ENCODE results near the gene CLIP1. TPM values are rescaled to one million over a fixed set of nuclear protein-coding genes. Genes with fewer than 3 reads are reported as not detected.

CLIP1 gene
- total RNA-seq, 1 donor from 2014 or later = 110 TPM

GRCh38 chr12:122355706-122356105 lies 66.8 kb downstream of the CLIP1 start:
- no peak for DNase-seq (ENCODE audit: low spot score)

DNA sequence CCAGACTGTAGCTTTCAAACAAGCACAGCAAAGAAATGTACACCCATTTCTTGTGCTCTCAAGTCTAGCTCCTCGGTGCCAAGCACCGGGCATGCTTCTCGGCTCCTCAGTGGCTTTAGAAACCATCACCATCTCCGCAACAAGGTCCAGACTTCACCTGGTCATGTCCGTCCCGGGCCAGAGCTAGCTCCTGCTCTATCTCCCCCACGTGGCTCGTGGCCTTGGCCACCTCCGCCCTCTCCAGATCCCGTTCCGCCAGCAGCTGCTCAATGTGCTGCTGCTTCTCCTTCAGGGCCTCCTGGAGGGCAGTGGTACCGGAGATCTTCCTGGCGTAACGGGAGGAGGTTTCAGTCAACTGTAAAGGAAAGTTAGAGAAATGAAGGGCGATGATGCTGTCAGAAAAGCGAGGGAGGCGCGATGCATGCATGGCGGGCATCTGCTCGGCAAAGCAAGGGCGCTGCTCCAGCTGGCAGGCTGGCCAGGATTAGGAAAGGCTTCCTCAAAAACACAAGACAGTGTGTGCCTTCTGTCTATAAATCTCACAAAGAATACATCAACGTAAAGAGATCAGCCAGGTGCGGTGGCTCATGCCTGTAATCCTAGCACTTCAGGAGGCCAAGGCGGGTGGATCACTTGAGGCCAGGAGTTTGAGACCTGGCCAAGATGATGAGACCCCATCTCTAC lies 67.4 kb downstream of the CLIP1 start:
- DNase-seq (ENCODE audit: low spot score) = no peak

DNA sequence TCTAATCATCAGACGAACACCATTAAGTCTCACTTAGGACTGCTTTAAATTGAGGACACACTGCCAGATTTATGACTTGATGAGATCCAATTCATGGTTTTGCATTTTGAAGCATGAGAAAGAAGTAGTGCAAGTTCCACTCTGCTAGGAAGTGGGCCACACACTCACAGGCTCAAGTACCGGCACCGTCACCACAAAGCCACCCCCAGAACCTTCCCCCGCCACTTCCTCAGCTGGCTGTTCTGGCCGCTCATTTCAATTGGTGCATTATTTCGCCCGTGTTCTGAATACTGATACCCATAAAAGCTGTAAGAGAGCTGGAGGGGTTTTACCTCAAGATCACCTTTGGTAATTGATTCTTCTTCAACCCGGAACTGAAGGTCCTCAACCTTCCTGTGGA lies 70.1 kb downstream of the CLIP1 start:
- DNase-seq (ENCODE audit: low spot score) = no peak

DNA sequence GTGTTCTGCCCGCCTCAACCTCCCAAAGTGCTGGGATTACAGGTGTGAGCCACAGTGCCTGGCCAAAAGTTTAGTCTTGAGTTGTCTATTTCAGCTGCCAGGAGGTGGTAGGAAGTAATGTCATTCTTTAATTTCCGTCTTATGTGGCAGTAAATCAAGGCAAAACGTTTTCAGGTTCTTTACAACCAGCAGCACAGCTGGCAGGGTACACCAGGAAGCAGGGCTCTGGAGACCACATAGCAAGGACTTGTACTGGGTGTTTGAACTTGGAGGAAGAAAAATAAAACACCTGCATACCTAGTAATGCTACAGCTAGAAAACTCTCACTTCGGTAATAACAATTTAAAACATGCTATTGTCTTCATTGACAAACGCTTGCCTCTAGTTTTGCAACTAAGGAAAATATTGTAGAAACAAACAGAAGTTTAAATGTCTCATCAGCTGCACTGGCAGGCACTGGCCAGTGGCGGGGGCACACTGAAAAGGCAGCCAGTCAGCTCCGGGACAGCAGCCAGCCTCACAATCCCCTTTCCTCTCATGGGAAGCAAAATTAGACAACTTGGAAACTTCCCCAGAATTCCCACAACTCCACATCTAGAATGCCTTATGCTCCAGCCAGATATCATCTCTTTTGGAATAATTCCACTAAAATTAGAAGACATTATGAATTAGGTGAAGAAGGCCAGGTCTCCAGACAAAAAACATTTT lies 72.2 kb downstream of the CLIP1 start:
- no peak for DNase-seq (ENCODE audit: low spot score)

DNA sequence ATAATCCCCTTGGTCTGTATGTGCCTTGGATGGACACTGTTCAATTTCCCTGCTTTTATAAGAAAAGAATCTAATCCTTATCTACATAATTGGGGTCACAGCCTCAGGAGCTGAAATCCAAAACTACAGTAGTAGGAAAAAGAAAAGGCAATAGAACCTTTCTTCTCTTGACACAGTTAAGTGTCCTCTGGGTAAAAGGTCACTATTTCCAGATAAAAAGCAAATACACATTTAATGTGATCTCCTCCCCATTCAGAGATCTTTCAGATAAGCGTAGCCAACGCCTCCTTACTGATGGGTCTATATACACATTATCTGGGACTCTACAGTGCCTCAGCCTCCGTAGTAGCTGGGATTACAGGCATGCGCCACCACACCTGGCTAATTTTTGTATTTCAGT lies 73.4 kb downstream of the CLIP1 start:
- no peak for DNase-seq (ENCODE audit: low spot score)

- DNase-seq (ENCODE audit: low spot score) = no peak
Measured at GRCh38 chr12:122348505-122348904, 74.0 kb downstream of the CLIP1 start.

DNA sequence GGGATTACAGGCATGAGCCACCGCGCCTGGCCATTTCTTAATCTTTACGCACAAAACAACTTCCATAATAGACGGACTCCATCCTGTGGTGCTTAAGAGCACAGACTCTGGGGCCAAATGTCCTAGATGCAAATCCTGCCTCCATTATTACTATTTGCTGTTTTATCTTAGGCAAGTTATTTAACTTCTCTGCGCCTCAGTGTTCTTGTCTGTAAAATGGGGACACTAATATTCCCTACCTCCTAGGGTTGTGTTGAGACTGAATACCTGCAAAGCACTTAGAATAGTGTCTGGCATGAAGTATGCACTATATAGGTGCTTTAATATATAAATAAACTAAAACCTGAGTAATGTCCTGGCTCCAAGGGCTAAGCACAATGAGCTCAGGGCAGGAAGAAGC lies 76.4 kb downstream of the CLIP1 start:
- DNase-seq (ENCODE audit: low spot score) = no peak

GRCh38 chr12:122345042-122345441 lies 77.4 kb downstream of the CLIP1 start:
- no peak for DNase-seq (ENCODE audit: low spot score)

DNA sequence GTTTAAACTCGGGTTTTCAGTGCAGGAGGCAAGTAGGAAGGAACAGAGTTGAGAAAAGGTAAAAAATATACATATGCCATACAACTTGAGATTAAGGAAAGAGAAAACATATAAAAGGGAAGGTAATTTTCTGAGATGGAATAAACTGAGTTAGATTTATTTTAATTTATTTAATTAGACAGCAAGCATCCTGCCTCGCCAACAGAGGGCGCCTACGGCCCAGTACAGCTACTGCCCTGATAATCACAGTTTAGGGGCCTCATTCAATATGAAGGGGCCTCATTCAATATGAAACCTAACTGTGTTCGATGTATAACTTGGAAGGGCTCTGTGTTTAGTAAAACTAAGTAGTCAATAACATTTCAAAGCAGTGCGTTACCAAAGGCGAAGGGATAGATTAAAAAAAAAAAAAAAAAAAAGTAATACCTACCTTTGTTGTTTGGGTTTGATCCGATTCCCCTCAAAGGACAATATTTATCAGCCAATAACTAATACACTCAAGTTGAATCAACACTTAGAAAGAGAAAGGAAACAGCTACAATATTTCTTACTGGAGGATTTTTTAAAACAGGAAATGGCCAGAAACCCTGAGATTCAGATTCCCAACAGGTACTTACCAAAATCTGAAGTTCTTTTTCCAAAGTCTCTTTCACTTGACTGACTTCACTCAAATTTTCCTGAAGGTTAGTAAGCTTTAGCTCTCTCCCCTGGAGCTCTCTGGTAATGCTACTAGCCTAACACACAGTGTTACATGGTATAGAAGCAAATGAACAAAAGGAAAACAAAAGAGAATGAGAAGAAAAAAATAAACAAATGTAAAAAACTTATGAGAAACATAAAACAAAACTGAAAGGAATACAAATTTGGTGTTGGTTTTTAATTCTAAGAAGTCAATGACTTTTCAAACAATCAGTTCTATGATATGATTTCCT lies 86.2 kb downstream of the CLIP1 start:
- no peak for DNase-seq (ENCODE audit: low spot score)

- no peak for DNase-seq (ENCODE audit: low spot score)
Measured at GRCh38 chr12:122333142-122334087, 89.1 kb downstream of the CLIP1 start.

DNA sequence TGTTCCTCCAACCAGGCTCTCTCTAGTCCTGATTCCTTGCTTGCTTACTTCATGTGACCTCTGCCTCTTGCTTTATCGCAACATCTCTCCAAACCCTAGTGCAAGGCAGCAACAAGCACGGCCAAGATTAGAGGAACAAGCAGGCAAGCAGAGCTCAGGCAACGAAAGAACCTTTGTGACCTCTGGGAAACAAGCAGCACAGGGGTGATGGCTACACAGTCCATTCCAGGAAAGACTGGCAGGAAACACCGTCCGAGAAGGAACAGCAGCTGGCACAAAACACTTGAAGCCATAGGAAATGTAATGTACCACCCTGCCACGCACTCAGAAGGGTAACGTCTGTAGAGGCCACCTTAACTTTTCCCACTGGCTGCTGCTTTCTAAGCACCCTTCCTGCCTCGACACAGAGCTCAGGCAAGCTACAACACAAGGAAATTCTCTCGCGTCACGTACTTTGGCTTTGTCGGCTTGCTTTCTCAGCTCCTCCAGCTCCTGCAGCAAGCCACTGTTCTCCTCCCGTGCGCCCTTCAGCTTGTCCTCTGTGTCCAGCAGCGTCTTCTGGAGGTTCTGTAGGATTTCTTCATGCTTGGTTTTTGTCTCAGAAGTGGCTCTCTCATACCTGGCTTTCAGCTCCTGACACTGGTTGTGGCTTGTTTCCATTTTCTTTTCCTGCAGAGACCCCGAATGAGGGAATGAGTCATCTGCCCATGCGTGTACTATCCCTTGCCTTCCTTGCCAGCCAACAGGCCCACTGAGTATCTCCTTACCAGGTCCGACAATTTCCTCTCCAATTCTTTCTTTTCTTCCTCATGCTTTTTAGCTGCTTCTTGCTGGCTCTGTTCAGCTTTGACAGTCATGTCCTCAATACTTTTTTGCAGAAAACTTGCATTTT lies 94.7 kb downstream of the CLIP1 start:
- no peak for DNase-seq (ENCODE audit: low spot score)

- no peak for DNase-seq (ENCODE audit: low spot score)
Measured at GRCh38 chr12:122327014-122327413, 95.5 kb downstream of the CLIP1 start.

DNA sequence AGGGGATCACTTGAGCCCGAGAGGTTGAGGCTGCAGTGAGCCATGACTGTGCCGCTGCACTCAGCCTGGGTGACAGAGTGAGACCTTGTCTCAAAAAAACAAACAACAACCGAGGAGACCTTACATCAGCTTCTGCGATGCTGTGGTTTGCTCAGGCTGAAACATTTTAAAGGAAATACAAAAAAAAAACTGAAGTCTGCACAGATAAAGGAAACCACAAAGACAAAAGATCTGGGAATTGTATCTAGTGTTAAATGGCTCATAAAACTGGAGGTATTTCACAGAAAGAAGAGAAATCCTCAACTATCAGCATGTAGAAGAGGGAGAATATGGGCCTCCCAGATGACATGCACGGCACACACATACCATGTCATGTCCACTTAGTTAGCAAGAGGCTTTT lies 95.9 kb downstream of the CLIP1 start:
- no peak for DNase-seq (ENCODE audit: low spot score)

- no peak for DNase-seq (ENCODE audit: low spot score)
Measured at GRCh38 chr12:122323311-122324019, 99.0 kb downstream of the CLIP1 start.

GRCh38 chr12:122322501-122322900 lies 100.0 kb downstream of the CLIP1 start:
- no peak for DNase-seq (ENCODE audit: low spot score)

DNA sequence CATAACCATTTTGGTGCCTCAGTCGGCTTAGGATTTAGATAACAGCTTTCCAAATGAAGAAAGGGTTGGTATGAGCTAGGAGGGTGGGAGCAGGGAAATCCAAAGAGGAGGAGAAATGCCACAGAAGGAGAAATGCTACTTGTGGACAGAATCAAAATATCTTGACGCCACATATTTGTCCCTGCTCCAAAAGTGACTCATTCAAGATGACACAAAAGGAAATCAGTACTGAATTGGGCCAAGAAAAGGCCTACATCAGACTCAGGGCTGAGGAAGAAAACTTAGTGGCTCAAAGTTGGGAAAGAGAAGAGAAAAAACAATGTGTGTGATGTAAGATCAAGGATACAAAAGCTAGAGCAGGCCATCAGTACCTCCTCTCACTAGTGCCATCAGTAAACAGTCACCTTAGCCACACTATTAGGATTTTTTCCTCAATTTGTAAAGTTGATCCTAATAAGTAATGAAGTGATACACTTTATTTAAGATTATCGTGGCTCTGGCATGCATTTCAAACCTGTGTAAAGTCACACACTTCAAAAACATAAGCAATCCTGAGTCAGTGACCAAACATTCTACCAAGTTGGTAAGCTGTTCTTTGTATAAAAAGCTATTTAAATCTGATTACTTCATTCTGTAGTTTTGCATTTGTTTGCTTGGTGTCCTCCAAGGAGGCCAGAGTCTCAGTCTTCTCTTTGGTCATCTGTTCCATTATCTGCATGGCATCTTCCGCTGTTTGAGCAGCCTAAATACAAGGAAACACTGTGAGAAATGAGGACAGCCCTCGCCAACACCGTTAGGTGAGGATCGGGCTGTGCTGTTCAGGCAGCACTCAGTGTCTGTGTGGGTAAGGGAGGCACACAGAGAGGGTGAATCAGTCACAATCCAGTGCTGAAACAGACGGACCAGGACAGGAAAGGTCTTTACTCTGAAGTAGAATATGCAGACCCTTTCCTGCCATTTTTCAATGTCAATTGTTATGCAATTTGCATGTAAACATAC lies 103.6 kb downstream of the CLIP1 start:
- DNase-seq (ENCODE audit: low spot score) = no peak

GRCh38 chr12:122312926-122313325 lies 109.5 kb downstream of the CLIP1 start:
- DNase-seq (ENCODE audit: low spot score) = no peak

- no peak for DNase-seq (ENCODE audit: low spot score)
Measured at GRCh38 chr12:122311696-122312095, 110.8 kb downstream of the CLIP1 start.

All from ureter (tissue), 1 donor.